GM12878 (cell line): ENCODE measurements around the gene LPIN1. TPM values are rescaled to one million over a fixed set of nuclear protein-coding genes. Genes with fewer than 3 reads are reported as not detected.
A peak's percentile ranks its signal among the peaks of the same experiment; 100 is the strongest.

Experiments
- ATAC-seq: fragments of 200-7000 bp; cut with Tn5 transposase; 3 replicates; pipeline ENCODE4 v1.9.1; 2020; ENCODE audit warnings: mild to moderate bottlenecking, moderate library complexity
- BruUV-seq: library from RNA; stranded (reverse); fragments of 400-500 nt; replicated peaks from 2 replicates; lab custom pipeline; 2021; lab: Mats Ljungman, UMichigan
- CTCF ChIA-PET: fragments of 300-600 bp; sonication (Branson Sonifier 250); formaldehyde crosslinking; extraction: SDS; loops from one replicate; lab custom pipeline; 2021; ENCODE audit warnings: inconsistent platforms; lab: Yijun Ruan, JAX
- POLR2A ChIA-PET: fragments of 350-600 bp; formaldehyde crosslinking; extraction: SDS; loops from one replicate; lab custom pipeline; 2021; ENCODE audit warnings: inconsistent platforms; lab: Charles Lee
- RAD21 ChIA-PET: fragments of 300-600 bp; sonication (Branson Sonifier 250); formaldehyde crosslinking; loops from one replicate; lab custom pipeline; 2023; ENCODE audit warnings: antibody characterized with exemption; ENCODE audit not compliant: unreplicated experiment; lab: Charles Lee
- SMC1A ChIA-PET: fragments of 300-600 bp; sonication (Branson Sonifier 250); formaldehyde crosslinking; loops from one replicate; lab custom pipeline; 2023; ENCODE audit not compliant: unreplicated experiment, uncharacterized antibody; lab: Charles Lee
- DNase-seq: peaks from one replicate; pipeline ENCODE4 v3.0.0-alpha.2; 2011; ENCODE audit warnings: low read depth, low spot score
- FAIRE-seq: peaks from 3 replicates; lab custom pipeline; 2011; peaks lifted over from hg19 to GRCh38; lab: Jason Lieb, UNC
- H2AFZ ChIP-seq: 2 replicates; pipeline ENCODE4 v1.6.0; 2011; ENCODE audit warnings: low read depth, low read length, control low read depth; ENCODE audit not compliant: control insufficient read depth
- H3K27ac ChIP-seq: 2 replicates; pipeline ENCODE4 v1.5.1; 2011; ENCODE audit warnings: control low read depth; ENCODE audit not compliant: control insufficient read depth, insufficient read depth
- H3K27me3 ChIP-seq, 2 experiments: replicated peaks in 1 of 2; 2 replicates each; pipeline versions ENCODE4 v1.6.0 to v1.6.1; 2011; ENCODE audit warnings: low read length in 1 of 2; ENCODE audit not compliant: control insufficient read depth in 2 of 2, insufficient read depth in 2 of 2
- H3K36me3 ChIP-seq, 2 experiments: 2 replicates each; pipeline ENCODE4 v1.5.1; 2011; ENCODE audit warnings: low read length in 1 of 2; ENCODE audit not compliant: control insufficient read depth in 2 of 2, insufficient read depth in 2 of 2
- H3K4me1 ChIP-seq: 2 replicates; pipeline ENCODE4 v1.6.1; 2011; ENCODE audit warnings: mild to moderate bottlenecking, low read length, moderate library complexity, mixed read lengths; ENCODE audit not compliant: control insufficient read depth, insufficient read depth
- H3K4me2 ChIP-seq: 2 replicates; pipeline ENCODE4 v1.6.0; 2011; ENCODE audit warnings: control low read depth; ENCODE audit not compliant: control insufficient read depth, insufficient read depth
- H3K4me3 ChIP-seq: fragments of 200-600 bp; sonication (generic); 2 replicates; pipeline ENCODE4 v1.5.1; 2016
- H3K79me2 ChIP-seq: 2 replicates; pipeline ENCODE4 v1.6.0; 2011; ENCODE audit warnings: low read length; ENCODE audit not compliant: control insufficient read depth, insufficient read depth
- H3K9ac ChIP-seq: 2 replicates; pipeline ENCODE4 v1.8.0; 2011; ENCODE audit warnings: low read length, control low read depth, mixed read lengths; ENCODE audit not compliant: control insufficient read depth, insufficient read depth
- H3K9me3 ChIP-seq: replicated peaks from 3 replicates; pipeline ENCODE4 v1.5.1; 2011; ENCODE audit warnings: mild to moderate bottlenecking, low read length; ENCODE audit not compliant: control insufficient read depth, insufficient read depth
- H4K20me1 ChIP-seq: 2 replicates; pipeline ENCODE4 v1.6.0; 2011; ENCODE audit not compliant: control insufficient read depth, insufficient read depth
- ETV6 ChIP-seq, 2 experiments: fragments of 450-650 bp in 1 of 2; IDR thresholded peaks in 1 of 2; conservative IDR thresholded peaks in 1 of 2; 2 replicates each; pipeline ENCODE4 v1.6.1; 2014; ENCODE audit warnings: antibody characterized with exemption in 1 of 2, borderline replicate concordance in 1 of 2, low read depth in 1 of 2, mild to moderate bottlenecking in 1 of 2, moderate library complexity in 1 of 2
- GATAD2B ChIP-seq: fragments of 450-650 bp; conservative IDR thresholded peaks from 2 replicates; pipeline ENCODE4 v1.6.1; 2017; ENCODE audit warnings: low read depth, mild to moderate bottlenecking, moderate library complexity
- IKZF2 ChIP-seq, 2 experiments: fragments of 450-650 bp; IDR thresholded peaks; 2 replicates each; pipeline ENCODE4 v1.6.1; 2017; ENCODE audit warnings: mild to moderate bottlenecking in 2 of 2, moderate library complexity in 2 of 2
- IRF4 ChIP-seq: IDR thresholded peaks from 2 replicates; pipeline ENCODE4 v1.6.1; 2011; ENCODE audit warnings: low read depth, low read length
- JUNB ChIP-seq: IDR thresholded peaks from 2 replicates; pipeline ENCODE4 v1.6.1; 2016; ENCODE audit warnings: antibody characterized with exemption, mild to moderate bottlenecking
- RBBP5 ChIP-seq: fragments of 200-600 bp; sonication (generic); conservative IDR thresholded peaks from 2 replicates; pipeline ENCODE4 v1.6.1; 2016
- RUNX3 ChIP-seq: IDR thresholded peaks from 2 replicates; pipeline ENCODE4 v1.6.1; 2012; ENCODE audit warnings: low read length, inconsistent platforms
- ZNF207 ChIP-seq: fragments of 450-650 bp; IDR thresholded peaks from 2 replicates; pipeline ENCODE4 v1.6.1; 2014; ENCODE audit warnings: antibody characterized with exemption, mild to moderate bottlenecking, borderline replicate concordance
- WGBS: methylation state at CpG from one replicate; pipeline ENCODE4 v1.1.6; 2016; ENCODE audit warnings: low lambda C conversion rate; ENCODE audit not compliant: insufficient replicate concordance, insufficient coverage; ENCODE audit errors: missing lambda C conversion rate; 5-methylcytosine and 5-hydroxymethylcytosine counted together
- in situ Hi-C: fragments of 300-500 bp; cut with MboI; formaldehyde crosslinking; loops from 9 replicates; pipeline ENCODE4 v1.14.3; 2018; ENCODE audit warnings: mixed read lengths
- intact Hi-C: fragments of 100-400 bp; cut with micrococcal nuclease; formaldehyde crosslinking; loops from one replicate; pipeline ENCODE4 v1.14.2; 2022; ENCODE audit not compliant: unreplicated experiment
- polyA plus RNA-seq, 11 experiments: library from polyadenylated mRNA; depleted of rRNA in 4 of 11; unstranded in 6 of 11; stranded (reverse) in 5 of 11; fragments of >200 nt; fragmentation: Nextera tagmentation in 4 of 11; fragmentation: Illumina TruSeq in 1 of 11; extraction: Ambion mirVana in 4 of 11; extraction: Trizol in 1 of 11; gene quantifications; 1 replicate in 1 of 11; 2 replicates in 10 of 11; pipeline versions ENCODE4 v1.2.1 to v1.2.3, GENCODE V29; 2011 to 2016; ENCODE audit warnings: inconsistent platforms in 2 of 11, missing spikeins in 2 of 11, low read depth in 1 of 11
- total RNA-seq, 4 experiments: library from RNA; depleted of rRNA in 3 of 4; stranded (reverse); fragments of >200 nt in 3 of 4; fragmentation: Illumina TruSeq in 1 of 4; extraction: Trizol in 1 of 4; gene quantifications; 2 replicates each; pipeline versions ENCODE4 v1.2.1 to v1.2.3, GENCODE V29; 2013 to 2021
- TF ChIP-seq, protein P1 (sequence below): IDR thresholded peaks from 2 replicates; pipeline ENCODE4 v1.6.1; 2011; ENCODE audit warnings: low read depth, mild to moderate bottlenecking, low read length, moderate library complexity, borderline replicate concordance; ENCODE audit errors: extremely low read depth
- TF ChIP-seq, protein P2 (sequence below): fragments of 450-650 bp; IDR thresholded peaks from 2 replicates; pipeline ENCODE4 v1.6.1; 2017; ENCODE audit warnings: mild to moderate bottlenecking
- TF ChIP-seq, protein P3 (sequence below): fragments of 450-650 bp; IDR thresholded peaks from 2 replicates; pipeline ENCODE4 v1.6.1; 2016; ENCODE audit warnings: mild to moderate bottlenecking
- TF ChIP-seq, protein P4 (sequence below): IDR thresholded peaks from 2 replicates; pipeline ENCODE4 v1.6.1; 2012; ENCODE audit warnings: low read length, inconsistent platforms

The LPIN1 gene
- total and polyA plus RNA-seq, 10 of the 15 experiments (the other 5 are each of a cell fraction or from before 2014, with no cell fraction given) = 18.8 to 82.5 (median 50.3) TPM

DNA sequence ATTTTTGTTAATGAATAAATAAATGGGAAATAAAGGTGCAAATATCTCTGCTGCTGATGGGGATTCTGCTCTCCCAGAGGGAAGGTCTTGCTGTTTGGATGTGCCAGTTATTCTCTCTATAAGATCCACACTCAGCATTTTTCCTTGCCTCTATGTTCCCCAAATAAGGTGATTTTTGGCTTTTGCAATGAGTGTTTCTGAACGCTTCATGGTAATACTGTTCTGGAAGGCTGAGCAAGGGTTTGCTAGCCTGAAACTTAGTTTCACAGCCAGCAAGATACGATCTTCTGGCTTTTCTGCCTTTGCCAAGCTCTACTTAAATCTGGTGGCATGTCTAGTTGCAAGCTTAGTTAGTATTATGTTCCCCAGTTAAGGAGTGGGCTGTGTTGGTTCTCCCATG is 114.6 kb downstream of the LPIN1 start (continued):
- TF ChIP-seq GATAD2B = no peak
- TF ChIP-seq RBBP5 = no peak
- 0 out of 2 replicates have a peak, but pooled peaks have one; percentile 11 for TF ChIP-seq RUNX3
- TF ChIP-seq, protein P1, sequence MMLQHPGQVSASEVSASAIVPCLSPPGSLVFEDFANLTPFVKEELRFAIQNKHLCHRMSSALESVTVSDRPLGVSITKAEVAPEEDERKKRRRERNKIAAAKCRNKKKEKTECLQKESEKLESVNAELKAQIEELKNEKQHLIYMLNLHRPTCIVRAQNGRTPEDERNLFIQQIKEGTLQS = no peak

DNA sequence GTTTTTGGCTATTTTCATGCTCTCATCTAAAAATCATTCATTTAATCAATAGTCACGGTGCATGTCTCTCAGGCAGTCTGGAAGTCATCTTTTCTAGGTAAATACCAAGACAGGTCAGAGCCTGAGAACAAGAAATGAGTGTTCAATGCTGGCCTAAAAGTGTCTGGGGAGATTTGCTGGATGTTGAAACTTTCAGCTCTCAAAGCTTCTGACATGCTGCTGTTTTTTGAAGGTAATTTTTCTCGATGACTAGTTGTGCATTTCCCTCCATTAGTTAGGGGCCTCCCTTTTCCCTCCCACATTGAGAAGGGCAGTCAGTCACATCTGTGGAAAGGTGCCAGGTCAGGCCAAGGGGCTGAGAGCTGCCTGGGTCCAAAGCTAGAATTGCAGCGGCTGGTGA is 115.6 kb downstream of the LPIN1 start:
- intact Hi-C loops = loop anchor here (2.0 to 10.0 kb wide), 6 partner anchors 183 to 643 kb away; no protein-coding TSS in a partner anchor
- no peak overlapping the region for H2AFZ ChIP-seq
- H3K4me3 ChIP-seq = no peak overlapping the region
- CTCF ChIA-PET = interaction anchor here (1.0 to 8.3 kb wide), 11 partner anchors 12 to 855 kb away, joined by 3 to 61 read pairs (median 5); partner anchors contain the start of gene TRIB2
- peak overlapping the region; percentile 98 for H3K4me2 ChIP-seq
- H3K27me3 ChIP-seq = no peaks in the 10 kb centered on the region
- peak overlapping the region; percentile 85 for H3K27ac ChIP-seq
- peak; percentile 68 for DNase-seq
- RAD21 ChIA-PET = interaction anchor here (0.9 to 7.0 kb wide), 10 partner anchors 10 to 432 kb away, joined by 3 to 79 read pairs (median 4); no protein-coding TSS in a partner anchor
- peaks cover 65% of the 10 kb centered on the region for H3K4me1 ChIP-seq
- WGBS = 4% methylated on average over 3 of the region's 3 CpGs
- no TSS peak for BruUV-seq
- in situ Hi-C loops = no loop called here
- no peaks in the 10 kb centered on the region for H3K79me2 ChIP-seq
- H3K9ac ChIP-seq = no peak overlapping the region
- FAIRE-seq = peak; percentile 13
- H3K9me3 ChIP-seq = peaks cover 24% of the 10 kb centered on the region
- POLR2A ChIA-PET = interaction anchor here (1.0 to 1.4 kb wide), 2 partner anchors 11 to 12 kb away, joined by 3 read pairs; no protein-coding TSS in a partner anchor
- 0 out of 4 replicates have a peak, but pooled peaks of 1 of the 2 experiments have one; percentile 8 for TF ChIP-seq IKZF2 (IDR thresholded peaks at IDR 0.05)
- TF ChIP-seq, protein P2, sequence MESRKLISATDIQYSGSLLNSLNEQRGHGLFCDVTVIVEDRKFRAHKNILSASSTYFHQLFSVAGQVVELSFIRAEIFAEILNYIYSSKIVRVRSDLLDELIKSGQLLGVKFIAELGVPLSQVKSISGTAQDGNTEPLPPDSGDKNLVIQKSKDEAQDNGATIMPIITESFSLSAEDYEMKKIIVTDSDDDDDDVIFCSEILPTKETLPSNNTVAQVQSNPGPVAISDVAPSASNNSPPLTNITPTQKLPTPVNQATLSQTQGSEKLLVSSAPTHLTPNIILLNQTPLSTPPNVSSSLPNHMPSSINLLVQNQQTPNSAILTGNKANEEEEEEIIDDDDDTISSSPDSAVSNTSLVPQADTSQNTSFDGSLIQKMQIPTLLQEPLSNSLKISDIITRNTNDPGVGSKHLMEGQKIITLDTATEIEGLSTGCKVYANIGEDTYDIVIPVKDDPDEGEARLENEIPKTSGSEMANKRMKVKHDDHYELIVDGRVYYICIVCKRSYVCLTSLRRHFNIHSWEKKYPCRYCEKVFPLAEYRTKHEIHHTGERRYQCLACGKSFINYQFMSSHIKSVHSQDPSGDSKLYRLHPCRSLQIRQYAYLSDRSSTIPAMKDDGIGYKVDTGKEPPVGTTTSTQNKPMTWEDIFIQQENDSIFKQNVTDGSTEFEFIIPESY = no peak
- 0 out of 2 replicates have a peak, but pooled peaks have one; percentile 25 for TF ChIP-seq RUNX3
- TF ChIP-seq, protein P3, sequence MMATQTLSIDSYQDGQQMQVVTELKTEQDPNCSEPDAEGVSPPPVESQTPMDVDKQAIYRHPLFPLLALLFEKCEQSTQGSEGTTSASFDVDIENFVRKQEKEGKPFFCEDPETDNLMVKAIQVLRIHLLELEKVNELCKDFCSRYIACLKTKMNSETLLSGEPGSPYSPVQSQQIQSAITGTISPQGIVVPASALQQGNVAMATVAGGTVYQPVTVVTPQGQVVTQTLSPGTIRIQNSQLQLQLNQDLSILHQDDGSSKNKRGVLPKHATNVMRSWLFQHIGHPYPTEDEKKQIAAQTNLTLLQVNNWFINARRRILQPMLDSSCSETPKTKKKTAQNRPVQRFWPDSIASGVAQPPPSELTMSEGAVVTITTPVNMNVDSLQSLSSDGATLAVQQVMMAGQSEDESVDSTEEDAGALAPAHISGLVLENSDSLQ = peak; percentile 57; the same call in 1 of the 2 replicates
- TF ChIP-seq, protein P4, sequence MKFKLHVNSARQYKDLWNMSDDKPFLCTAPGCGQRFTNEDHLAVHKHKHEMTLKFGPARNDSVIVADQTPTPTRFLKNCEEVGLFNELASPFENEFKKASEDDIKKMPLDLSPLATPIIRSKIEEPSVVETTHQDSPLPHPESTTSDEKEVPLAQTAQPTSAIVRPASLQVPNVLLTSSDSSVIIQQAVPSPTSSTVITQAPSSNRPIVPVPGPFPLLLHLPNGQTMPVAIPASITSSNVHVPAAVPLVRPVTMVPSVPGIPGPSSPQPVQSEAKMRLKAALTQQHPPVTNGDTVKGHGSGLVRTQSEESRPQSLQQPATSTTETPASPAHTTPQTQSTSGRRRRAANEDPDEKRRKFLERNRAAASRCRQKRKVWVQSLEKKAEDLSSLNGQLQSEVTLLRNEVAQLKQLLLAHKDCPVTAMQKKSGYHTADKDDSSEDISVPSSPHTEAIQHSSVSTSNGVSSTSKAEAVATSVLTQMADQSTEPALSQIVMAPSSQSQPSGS = 0 out of 2 replicates have a peak, but pooled peaks have one; percentile 40
- TF ChIP-seq IRF4 = 0 out of 2 replicates have a peak, but pooled peaks have one; percentile 36
- TF ChIP-seq JUNB = peak; percentile 21; the same call in 1 of the 2 replicates
- TF ChIP-seq ETV6 (conservative IDR thresholded peaks at IDR 0.05 in 1 of 2, IDR thresholded peaks at IDR 0.05 in 1 of 2; ENCODE audit: borderline replicate concordance in 1 of 2, low read depth in 1 of 2) = peak in 1 of 2 experiments; percentile 66; a peak in 1 of 4 replicates
- TF ChIP-seq ZNF207 = no peak
- TF ChIP-seq, all 136 proteins: peak for 7
- no peaks in the 10 kb centered on the region for H4K20me1 ChIP-seq
- no peaks in the 10 kb centered on the region for H3K36me3 ChIP-seq
- ATAC-seq = peak; percentile 50
- SMC1A ChIA-PET = interaction anchor here (0.8 to 8.4 kb wide), 13 partner anchors 11 to 432 kb away, joined by 3 to 90 read pairs (median 4); no protein-coding TSS in a partner anchor
